HCT116 (cell line): ENCODE data around the gene ASRGL1. TPM values are rescaled to one million over a fixed set of nuclear protein-coding genes. Genes with fewer than 3 reads are reported as not detected.
A peak's percentile ranks its signal among the peaks of the same experiment; 100 is the strongest.

Experiments used
- ATAC-seq: fragments of 200-7000 bp; cut with Tn5 transposase; 2 replicates; pipeline ENCODE4 v1.9.1; 2020; ENCODE audit warnings: mild to moderate bottlenecking, moderate library complexity
- BruUV-seq: library from RNA; stranded (reverse); fragments of 400-500 nt; replicated peaks from 2 replicates; lab custom pipeline; 2021; lab: Mats Ljungman, UMichigan
- CTCF ChIA-PET: fragments of 300-600 bp; sonication (Branson Sonifier 250); formaldehyde crosslinking; loops from one replicate; lab custom pipeline; 2021; ENCODE audit warnings: antibody characterized with exemption; lab: Charles Lee
- POLR2A ChIA-PET: fragments of 300-600, 350-600 bp; sonication (Branson Sonifier 250); formaldehyde crosslinking; loops from one replicate; lab custom pipeline; 2021; ENCODE audit warnings: antibody characterized with exemption; lab: Charles Lee
- RAD21 ChIA-PET, 2 experiments: fragments of 300-600 bp; sonication (Branson Sonifier 250); formaldehyde crosslinking; loops; one replicate each; lab custom pipeline; 2023; ENCODE audit warnings: low total read pairs in 2 of 2; ENCODE audit not compliant: uncharacterized antibody in 2 of 2, unreplicated experiment in 2 of 2, low non-redundant PET in 1 of 2; lab: Charles Lee
- DNase-seq: peaks from one replicate; pipeline ENCODE4 v3.0.0-alpha.2; 2010; ENCODE audit warnings: low read depth, low spot score
- H2AFZ ChIP-seq: fragments of 200-600 bp; shearing (Covaris generic), sonication (generic); 2 replicates; pipeline ENCODE4 v1.6.1; 2017; ENCODE audit warnings: low read depth, mixed run types, mixed read lengths, antibody characterized with exemption, low read length; ENCODE audit not compliant: poor library complexity, severe bottlenecking
- H3K27ac ChIP-seq: 2 replicates; pipeline ENCODE4 v1.5.1; 2012; ENCODE audit warnings: low read depth, low read length
- H3K27me3 ChIP-seq: fragments of 200-600 bp; sonication (generic); 2 replicates; pipeline ENCODE4 v1.6.1; 2016; ENCODE audit warnings: mixed run types, low read length, mixed read lengths; ENCODE audit not compliant: insufficient read depth
- H3K36me3 ChIP-seq, 2 experiments: fragments of 200-500 bp in 1 of 2; fragments of 200-600 bp in 1 of 2; sonication (Bioruptor generic) in 1 of 2; sonication (generic) in 1 of 2; 2 replicates each; pipeline versions ENCODE4 v1.5.1 to v1.6.1; 2014 to 2016; ENCODE audit warnings: low read length in 2 of 2, inconsistent platforms in 1 of 2, mixed read lengths in 1 of 2, mixed run types in 1 of 2; ENCODE audit not compliant: insufficient read depth in 2 of 2, control insufficient read depth in 1 of 2
- H3K4me1 ChIP-seq, 2 experiments: fragments of 200-600 bp in 1 of 2; sonication (generic) in 1 of 2; 2 replicates each; pipeline versions ENCODE4 v1.5.1 to v1.6.1; 2012 to 2017; ENCODE audit warnings: low read length in 2 of 2, inconsistent platforms in 1 of 2, mild to moderate bottlenecking in 1 of 2, mixed read lengths in 1 of 2, mixed run types in 1 of 2, moderate library complexity in 1 of 2; ENCODE audit not compliant: insufficient read depth in 2 of 2, control insufficient read depth in 1 of 2
- H3K4me2 ChIP-seq: fragments of 200-600 bp; sonication (generic); 2 replicates; pipeline ENCODE4 v1.6.1; 2017; ENCODE audit warnings: mixed run types, low read length, mixed read lengths
- H3K4me3 ChIP-seq, 2 experiments: fragments of 200-600 bp in 1 of 2; sonication (generic) in 1 of 2; replicated peaks in 1 of 2; 2 replicates each; pipeline ENCODE4 v1.5.1; 2011 to 2016; ENCODE audit warnings: low read length in 2 of 2, control low read depth in 1 of 2, low read depth in 1 of 2, mild to moderate bottlenecking in 1 of 2, mixed read lengths in 1 of 2, mixed run types in 1 of 2
- H3K79me2 ChIP-seq: fragments of 200-600 bp; sonication (generic); 2 replicates; pipeline ENCODE4 v1.6.1; 2017; ENCODE audit warnings: mild to moderate bottlenecking, mixed run types, low read length, moderate library complexity, mixed read lengths; ENCODE audit not compliant: insufficient read depth
- H3K9ac ChIP-seq: fragments of 200-600 bp; sonication (generic); 2 replicates; pipeline ENCODE4 v1.6.1; 2016; ENCODE audit warnings: low read length, mixed read lengths
- H3K9me2 ChIP-seq: fragments of 200-600 bp; sonication (generic), shearing (Covaris generic); 2 replicates; pipeline ENCODE4 v1.6.1; 2017; ENCODE audit warnings: mixed run types, mild to moderate bottlenecking, moderate library complexity; ENCODE audit not compliant: insufficient read depth
- H3K9me3 ChIP-seq, 2 experiments: fragments of 200-500 bp in 1 of 2; fragments of 200-600 bp in 1 of 2; sonication (Bioruptor generic) in 1 of 2; sonication (generic) in 1 of 2; 2 replicates each; pipeline ENCODE4 v1.6.1; 2014 to 2017; ENCODE audit warnings: low read length in 2 of 2, mixed read lengths in 2 of 2, inconsistent platforms in 1 of 2, low read depth in 1 of 2, mild to moderate bottlenecking in 1 of 2, mixed run types in 1 of 2, moderate library complexity in 1 of 2; ENCODE audit not compliant: control insufficient read depth in 1 of 2, insufficient read depth in 1 of 2
- H4K20me1 ChIP-seq: fragments of 200-600 bp; sonication (generic), shearing (Covaris generic); 2 replicates; pipeline ENCODE4 v1.6.1; 2017; ENCODE audit warnings: mixed run types, mild to moderate bottlenecking, moderate library complexity; ENCODE audit not compliant: insufficient read depth
- CEBPB ChIP-seq: IDR thresholded peaks from 2 replicates; pipeline ENCODE4 v1.6.1; 2012; ENCODE audit warnings: low read depth
- JUND ChIP-seq: IDR thresholded peaks from 2 replicates; pipeline ENCODE4 v1.6.1; 2012
- RAD21 ChIP-seq: IDR thresholded peaks from 2 replicates; pipeline ENCODE4 v1.6.1; 2012; ENCODE audit warnings: low read depth, mild to moderate bottlenecking
- intact Hi-C: fragments of 100-400 bp; cut with micrococcal nuclease; formaldehyde crosslinking; loops from 2 replicates; pipeline ENCODE4 v1.10.0; 2022
- total RNA-seq: library from RNA; stranded (reverse); gene quantifications from one replicate; pipeline ENCODE4 v1.2.1, GENCODE V29; 2021; ENCODE audit not compliant: unreplicated experiment
- TF ChIP-seq, protein P1 (sequence below), 3 experiments: fragments of 200-600 bp in 1 of 3; sonication (generic) in 1 of 3; IDR thresholded peaks in 2 of 3; conservative IDR thresholded peaks in 1 of 3; 2 replicates each; pipeline ENCODE4 v1.5.1; 2012 to 2017; ENCODE audit warnings: low read depth in 2 of 3, low read length in 2 of 3, antibody characterized with exemption in 1 of 3, borderline replicate concordance in 1 of 3, control low read depth in 1 of 3, mild to moderate bottlenecking in 1 of 3, mixed read lengths in 1 of 3, mixed run types in 1 of 3, moderate library complexity in 1 of 3; ENCODE audit not compliant: insufficient read depth in 1 of 3

The ASRGL1 gene
- total RNA-seq, 1 experiment from 2014 or later: 27.6 TPM

DNA sequence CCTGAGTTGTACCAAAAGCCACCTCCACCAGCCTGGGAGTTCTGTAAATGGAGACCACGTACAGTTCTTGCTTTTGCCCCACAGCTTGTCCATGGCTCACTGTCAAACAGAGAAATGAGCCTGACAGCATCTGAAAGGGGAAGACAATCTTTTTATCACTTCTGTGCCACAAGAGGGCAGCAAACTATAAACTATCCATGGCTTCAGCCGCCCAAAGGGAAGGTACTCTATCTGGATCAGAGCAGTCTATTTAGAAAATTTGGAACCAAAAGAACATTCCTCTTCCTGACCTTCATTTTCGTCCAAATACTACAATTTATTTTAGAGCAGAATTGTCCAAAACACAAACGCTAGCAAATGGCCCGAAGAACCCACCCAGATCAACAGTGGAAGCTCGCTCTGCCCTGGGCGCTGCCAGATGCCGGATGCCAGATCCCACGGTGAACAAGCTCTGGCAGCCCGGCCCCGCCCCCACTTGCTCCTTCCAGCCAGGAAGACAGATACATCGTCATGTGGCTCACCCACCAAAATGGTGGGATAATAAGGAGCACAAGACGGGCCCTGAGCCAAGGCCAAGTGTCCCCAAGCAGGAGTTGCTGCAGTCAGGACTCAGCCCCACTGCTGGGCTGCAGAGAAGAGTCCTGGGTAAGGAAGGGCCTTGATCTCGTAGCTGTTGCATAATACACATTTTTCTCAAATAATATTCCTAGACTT, 57.7 kb downstream of the ASRGL1 start:
- no peaks in the 10 kb centered on the region for H4K20me1 ChIP-seq
- no peaks in the 10 kb centered on the region for H3K9me2 ChIP-seq
- TF ChIP-seq CEBPB (no peak), RAD21 (peak; percentile 95), JUND (no peak)
- TF ChIP-seq, protein P1, sequence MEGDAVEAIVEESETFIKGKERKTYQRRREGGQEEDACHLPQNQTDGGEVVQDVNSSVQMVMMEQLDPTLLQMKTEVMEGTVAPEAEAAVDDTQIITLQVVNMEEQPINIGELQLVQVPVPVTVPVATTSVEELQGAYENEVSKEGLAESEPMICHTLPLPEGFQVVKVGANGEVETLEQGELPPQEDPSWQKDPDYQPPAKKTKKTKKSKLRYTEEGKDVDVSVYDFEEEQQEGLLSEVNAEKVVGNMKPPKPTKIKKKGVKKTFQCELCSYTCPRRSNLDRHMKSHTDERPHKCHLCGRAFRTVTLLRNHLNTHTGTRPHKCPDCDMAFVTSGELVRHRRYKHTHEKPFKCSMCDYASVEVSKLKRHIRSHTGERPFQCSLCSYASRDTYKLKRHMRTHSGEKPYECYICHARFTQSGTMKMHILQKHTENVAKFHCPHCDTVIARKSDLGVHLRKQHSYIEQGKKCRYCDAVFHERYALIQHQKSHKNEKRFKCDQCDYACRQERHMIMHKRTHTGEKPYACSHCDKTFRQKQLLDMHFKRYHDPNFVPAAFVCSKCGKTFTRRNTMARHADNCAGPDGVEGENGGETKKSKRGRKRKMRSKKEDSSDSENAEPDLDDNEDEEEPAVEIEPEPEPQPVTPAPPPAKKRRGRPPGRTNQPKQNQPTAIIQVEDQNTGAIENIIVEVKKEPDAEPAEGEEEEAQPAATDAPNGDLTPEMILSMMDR (IDR thresholded peaks at IDR 0.05 in 2 of 3, conservative IDR thresholded peaks at IDR 0.05 in 1 of 3; ENCODE audit: borderline replicate concordance in 1 of 3, insufficient read depth in 1 of 3, low read depth in 2 of 3, low read length in 2 of 3): peak; percentile 58 to 85 (median 81)
- peaks cover 9 to 21% of the 10 kb centered on the region in 2 experiments; a peak in 3 of 4 replicates for H3K4me1 ChIP-seq
- no peaks in the 10 kb centered on the region for H3K27me3 ChIP-seq
- no peaks in the 10 kb centered on the region for H3K79me2 ChIP-seq
- ATAC-seq: peak; percentile 82
- ChIA-PET RAD21 (interaction anchor here (0.6 to 2.0 kb wide), 7 partner anchors 144 to 373 kb away, joined by 3 to 13 read pairs (median 4); partner anchors contain the start of genes TUT1 (in 1 of the 2) and ZBTB3 (in 1 of the 2)), POLR2A (interaction anchor here (0.6 to 2.4 kb wide), 9 partner anchors 148 to 446 kb away, joined by 3 to 19 read pairs (median 4); partner anchors contain the start of genes AHNAK, C11orf98, CSKMT and LBHD1), CTCF (interaction anchor here (0.6 to 4.2 kb wide), 35 partner anchors 9 to 445 kb away, joined by 3 to 47 read pairs (median 5); partner anchors contain the start of genes B3GAT3, HNRNPUL2, TMEM179B and TUT1)
- no peak overlapping the region; a peak in 1 of 4 replicates for H3K4me3 ChIP-seq
- H3K9ac ChIP-seq: 0 out of 2 replicates have a peak overlapping the region, but pooled peaks have one; percentile 1
- intact Hi-C loops: loop anchor here (1.0 to 5.0 kb wide), 2 partner anchors 161 to 297 kb away; no protein-coding TSS in a partner anchor
- no TSS peak for BruUV-seq
- H2AFZ ChIP-seq: peak overlapping the region; percentile 3
- DNase-seq: peak; percentile 61
- peak overlapping the region; percentile 58 for H3K4me2 ChIP-seq
- H3K9me3 ChIP-seq: no peaks in the 10 kb centered on the region
- H3K36me3 ChIP-seq: no peaks in the 10 kb centered on the region
- no peak overlapping the region for H3K27ac ChIP-seq
